ENCODE results near the gene MTHFD1L.

The MTHFD1L gene

DNA sequence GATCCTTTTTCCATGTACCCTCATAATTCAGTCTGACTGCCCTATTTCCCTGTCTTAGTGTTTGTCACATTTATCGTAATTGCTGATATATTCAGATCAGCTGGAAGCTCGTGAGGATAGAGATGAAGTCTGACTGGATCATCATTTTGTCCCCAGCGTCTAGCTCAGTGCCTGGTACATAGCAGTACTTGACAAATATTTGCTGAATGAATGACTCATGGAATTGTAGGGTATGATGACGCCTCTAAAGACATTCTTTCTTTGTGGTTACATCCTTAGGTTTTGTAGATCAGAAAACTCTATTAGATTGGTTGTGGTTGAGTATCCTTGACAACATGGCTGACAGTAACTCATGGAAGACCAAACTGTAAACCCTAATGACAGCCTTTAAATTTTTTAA is 68.9 kb downstream of the MTHFD1L start:
- no peak for DNase-seq (ENCODE audit: low read depth in 2 of 2)

DNA sequence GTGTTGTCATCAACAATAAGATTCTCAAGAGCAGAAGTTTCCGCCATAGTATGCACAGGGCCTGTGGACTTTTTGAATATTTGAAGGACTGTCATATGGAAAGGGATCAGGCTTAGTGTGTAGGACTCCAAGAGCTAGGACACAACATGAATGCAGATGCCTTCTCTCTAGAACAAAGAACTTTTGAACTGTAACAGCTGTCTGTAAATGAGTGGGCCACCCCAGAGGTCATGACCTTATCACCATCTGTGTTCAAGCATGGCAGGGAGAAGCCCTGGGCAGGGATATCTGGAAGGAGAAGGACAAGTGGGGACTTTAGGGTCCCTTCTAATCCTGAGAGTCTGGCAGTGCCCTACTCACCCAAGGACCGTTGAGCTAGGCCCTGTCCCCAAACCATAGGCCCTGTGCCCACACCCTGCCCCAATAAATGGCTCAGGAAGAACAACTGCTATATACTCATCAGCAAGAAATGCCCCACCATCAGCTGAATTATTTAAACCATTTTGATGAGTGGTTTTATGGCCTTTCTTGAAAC is 70.6 kb downstream of the MTHFD1L start:
- no peak for DNase-seq (ENCODE audit: low read depth in 2 of 2)

DNA sequence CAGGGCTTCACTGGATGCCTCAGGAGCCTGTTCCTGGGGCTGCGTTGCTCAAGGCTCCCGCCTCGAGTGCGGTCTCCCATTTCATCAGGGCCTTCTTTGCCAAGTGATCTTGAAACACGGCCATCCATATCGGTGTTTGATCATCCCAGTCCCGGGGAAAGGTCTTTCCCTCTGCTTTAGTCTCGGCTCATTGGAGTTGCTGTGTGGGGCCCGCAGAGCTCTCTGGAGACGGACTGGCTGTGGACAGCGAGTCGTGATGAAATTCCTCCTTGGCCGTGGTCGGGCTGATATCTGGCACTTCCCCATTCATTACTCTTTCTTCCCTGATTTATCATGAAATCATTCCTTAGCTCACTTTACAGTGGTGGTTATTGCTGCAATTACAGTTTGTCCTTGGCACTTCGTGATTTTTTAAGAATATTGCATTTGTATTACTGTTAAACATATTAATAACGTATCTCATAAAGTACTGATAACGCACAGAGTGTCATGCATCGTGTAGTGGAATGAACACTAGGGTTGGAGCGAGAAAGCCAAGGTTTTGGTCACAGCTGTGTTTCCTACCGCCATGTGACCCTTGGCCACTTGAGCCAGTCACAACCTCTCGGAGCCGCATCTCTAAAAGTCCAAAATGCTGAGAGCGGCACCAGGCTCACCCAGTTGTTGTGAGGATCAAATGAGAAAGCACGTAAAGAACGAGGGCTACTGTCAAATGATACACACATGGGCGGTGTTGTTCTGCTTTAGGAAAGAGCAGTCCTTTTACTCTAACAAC is 71.8 kb downstream of the MTHFD1L start:
- DNase-seq (ENCODE audit: low read depth in 2 of 2): no peak

DNA sequence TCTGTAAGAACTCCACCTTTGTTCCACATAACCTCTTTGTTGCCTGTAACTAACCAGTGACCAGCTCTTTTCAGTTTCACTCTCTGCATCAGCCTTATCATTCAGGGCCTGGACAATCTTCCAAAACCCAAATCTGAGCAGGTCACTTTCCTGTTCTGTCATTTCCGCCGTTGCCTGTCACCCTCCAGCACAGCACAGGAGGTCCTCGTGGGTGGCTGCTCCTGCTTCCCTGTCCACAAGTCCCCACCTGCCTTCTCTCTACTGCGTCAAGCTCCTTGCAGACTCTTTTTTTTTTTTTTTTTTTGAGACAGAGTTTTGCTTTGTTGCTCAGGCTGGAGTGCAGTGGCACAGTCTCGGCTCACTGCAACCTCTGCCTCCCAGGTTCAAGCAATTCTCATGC is 73.9 kb downstream of the MTHFD1L start:
- no peak for DNase-seq (ENCODE audit: low read depth in 2 of 2)

DNA sequence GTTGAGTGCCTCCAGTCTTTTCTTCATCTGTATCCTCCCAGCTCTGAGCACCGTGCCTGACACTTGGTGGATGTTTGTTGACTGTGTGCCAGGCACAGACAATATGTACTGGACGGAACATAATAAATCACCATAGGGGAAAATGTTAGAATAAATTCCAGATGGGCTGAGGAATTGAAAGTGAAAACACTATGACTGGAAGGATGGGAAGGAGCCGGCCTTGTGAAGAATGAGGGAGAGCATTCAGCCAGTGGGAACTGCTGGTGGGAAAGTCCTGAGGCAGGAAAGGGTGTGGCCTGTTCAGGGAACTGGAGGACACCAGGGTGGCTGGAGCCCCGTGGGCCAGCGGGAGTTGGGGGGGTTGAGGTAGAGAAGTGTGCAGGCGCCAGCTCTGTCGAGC is 75.4 kb downstream of the MTHFD1L start:
- DNase-seq (ENCODE audit: low read depth in 2 of 2): no peak

DNA sequence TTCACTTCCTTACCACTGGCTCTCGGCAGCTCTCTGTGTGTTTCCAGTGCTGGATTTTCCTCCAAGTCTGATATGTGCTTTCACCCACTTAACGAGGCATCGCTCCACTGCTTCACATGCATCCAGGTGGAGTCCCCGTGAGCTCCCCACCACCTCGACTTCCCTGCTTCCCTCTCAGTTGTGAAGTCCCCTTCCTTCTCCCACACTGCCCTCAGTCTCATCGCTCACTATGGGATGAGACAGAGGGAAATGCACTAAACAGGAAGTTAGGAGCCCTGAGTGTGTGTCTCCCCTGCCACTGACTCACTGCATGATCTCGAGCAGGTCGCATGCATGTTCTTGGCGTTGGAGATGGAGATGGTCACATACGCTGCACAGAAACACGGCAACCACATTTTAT is 84.0 kb downstream of the MTHFD1L start:
- no peak for DNase-seq (ENCODE audit: low read depth in 2 of 2)

DNA sequence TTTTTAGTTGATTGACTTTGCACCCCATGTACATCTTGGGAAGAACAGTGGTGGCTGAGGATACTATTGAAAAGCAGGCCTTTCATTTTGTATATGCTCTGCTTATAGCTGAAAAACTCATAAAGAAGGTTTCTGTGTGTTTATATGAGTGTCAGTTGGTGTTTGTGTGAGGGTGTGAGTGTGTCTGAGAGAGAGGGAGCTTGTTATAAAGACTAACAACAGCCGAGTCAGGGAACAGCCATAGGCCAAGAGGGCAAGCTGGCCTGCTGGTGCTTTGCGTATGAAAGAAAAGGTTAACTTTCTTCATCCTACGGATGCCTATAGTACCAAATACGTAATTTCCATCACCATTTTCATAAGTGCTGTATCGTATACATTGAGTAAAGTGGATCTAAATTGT is 88.3 kb downstream of the MTHFD1L start:
- no peak for DNase-seq (ENCODE audit: low read depth in 2 of 2)

DNA sequence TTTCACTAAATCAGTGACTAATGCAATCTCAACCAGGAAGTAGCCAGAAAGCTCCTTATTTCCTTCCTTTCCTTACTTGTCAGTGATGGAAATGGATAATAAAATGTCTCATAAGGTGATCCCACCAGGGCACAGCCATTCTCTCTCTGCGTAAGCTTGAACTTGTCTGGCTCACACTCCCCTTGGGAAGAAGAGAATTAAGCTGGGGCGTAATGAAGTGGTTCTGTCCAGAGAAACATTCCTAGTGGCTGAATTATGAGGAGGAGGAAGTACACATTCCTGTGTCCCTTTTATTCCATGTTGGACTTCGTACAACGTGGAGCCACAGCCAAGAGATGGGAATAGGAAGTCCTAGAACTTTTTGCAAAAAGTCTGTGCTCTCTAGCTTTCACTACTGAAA is 93.7 kb downstream of the MTHFD1L start:
- DNase-seq (ENCODE audit: low read depth in 2 of 2): no peak

DNA sequence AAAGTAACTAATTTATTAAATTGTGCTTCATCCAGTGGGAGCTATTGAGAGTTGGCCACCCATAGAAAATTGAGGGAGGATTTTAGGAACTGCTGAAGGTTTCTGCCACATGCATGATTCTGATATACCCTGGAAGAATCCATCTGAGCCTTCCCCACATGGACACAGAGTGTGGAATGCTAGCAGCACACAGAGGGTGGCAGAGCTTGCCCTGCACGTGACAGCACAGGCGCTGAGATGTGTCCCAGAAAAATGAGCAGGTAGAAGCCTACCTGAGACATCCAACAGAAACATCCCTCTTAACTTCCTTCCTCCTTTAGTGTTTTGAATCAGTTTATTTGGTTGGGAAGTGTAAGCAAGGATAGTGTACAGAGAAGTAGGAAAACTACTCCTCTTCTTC is 96.9 kb downstream of the MTHFD1L start:
- DNase-seq (ENCODE audit: low read depth in 2 of 2): no peak

DNA sequence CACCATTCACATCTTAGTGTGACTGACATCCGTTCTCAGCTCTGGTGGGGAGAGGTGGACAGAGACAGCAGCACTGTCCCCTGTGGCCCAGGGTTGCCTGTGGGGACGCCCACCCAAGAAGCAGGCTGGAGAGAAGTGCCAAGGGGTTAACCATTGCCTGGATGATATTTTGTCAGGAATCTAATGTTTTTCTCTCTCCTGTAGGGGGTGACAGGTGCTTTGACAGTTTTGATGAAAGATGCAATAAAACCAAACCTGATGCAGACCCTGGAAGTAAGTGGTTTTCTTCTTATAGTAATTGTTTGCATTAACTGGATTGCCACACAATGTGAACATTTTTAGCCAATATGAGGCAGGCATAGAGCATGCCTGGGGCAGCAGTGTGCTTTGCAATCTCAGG is 99.3 kb downstream of the MTHFD1L start:
- no peak for DNase-seq (ENCODE audit: low read depth in 2 of 2)

DNA sequence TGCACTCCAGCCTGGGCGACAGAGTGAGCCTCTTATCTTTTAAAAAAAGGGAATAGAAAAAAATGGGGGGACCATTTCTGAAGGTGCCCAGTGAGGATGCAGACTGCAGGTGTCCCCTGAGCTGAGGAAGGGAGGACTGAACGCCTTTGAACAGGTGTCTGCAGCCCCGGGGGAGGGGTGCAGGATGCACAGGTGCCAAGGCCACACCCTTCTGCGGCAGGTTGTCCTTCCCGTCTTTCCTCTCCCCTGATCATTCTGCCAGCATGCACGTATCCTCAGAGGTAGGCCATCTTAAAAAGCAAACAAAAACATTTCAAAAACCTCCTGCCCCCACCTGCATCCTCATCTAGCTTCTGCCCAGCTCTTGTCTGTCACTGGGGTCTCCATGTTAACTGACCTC is 101.3 kb downstream of the MTHFD1L start:
- no peak for DNase-seq (ENCODE audit: low read depth in 2 of 2)

DNA sequence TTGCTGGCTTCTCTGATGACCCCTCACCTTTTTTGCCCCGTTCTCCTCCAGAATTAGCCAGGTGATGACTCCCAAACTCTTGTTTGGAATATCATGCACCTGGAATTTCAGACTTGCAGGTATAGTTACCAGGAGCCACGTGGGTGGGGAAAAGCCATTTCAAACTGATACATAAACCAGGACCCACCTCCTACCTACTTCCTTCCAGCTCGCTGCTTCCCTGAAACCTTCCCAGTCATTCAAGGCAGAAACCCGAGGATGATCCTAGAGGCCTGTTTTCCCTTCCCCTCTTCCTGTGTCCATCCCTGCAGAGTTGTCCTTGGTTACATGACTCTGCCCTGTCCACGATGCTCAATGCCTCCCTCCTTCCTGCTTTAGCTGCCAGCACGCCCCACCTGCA is 101.9 kb downstream of the MTHFD1L start:
- DNase-seq (ENCODE audit: low read depth in 2 of 2): no peak

DNA sequence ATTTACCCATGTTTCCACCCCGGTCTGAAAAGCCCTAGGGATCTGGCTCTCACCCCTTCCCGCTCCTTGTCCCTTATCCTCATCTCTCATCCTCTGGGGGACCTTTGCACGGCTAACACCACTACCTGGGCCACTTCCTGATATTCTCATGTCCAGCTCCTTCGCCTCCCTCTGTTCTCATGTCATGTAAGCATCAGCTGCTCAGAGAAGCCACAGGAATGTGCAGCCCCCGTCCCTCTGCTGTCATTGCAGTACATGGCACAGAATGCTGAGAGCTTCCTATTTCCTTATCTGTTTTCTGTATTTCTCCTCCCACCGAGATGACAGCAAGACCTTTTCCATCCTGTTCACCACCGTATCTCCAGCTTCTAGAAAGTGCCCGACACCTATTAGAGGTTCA is 102.4 kb downstream of the MTHFD1L start:
- DNase-seq (ENCODE audit: low read depth in 2 of 2): no peak

DNA sequence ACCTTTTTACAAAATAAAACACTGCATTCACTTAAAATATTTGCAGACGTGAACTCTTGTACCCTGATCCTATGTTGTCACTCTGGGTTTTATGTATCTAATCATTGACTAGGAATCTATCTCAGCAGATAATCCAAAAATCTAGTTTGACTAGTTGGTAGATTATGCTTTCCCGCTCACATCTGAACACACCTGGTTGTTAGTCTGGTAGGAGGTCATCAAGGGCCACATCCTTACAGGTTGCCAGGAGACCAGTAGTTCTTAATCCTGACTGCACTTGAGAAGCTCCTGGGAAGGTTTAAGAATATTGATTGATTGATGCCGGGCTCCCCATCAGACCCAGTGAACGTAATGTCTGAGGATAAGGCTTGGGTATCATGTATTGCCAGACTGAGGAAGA is 104.4 kb downstream of the MTHFD1L start:
- DNase-seq (ENCODE audit: low read depth in 2 of 2): no peak

DNA sequence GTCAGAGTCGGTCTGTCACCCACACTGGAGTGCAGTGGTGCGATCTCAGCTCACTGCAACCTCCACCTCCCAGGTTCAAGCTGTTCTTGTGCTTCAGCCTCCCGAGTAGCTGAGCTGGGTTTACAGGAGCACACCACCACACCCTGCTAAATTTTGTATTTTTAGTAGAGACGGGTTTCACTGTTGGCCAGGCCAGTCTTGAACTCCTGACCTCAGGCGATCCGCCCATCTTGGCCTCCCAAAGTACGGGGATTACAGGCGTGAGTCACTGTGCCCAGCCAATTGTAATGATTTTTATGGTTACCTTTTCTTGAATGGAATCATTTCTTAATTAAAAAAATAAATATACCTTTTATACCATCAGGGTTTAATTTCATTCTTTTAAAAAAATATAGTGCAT is 105.7 kb downstream of the MTHFD1L start:
- no peak for DNase-seq (ENCODE audit: low read depth in 2 of 2)

DNA sequence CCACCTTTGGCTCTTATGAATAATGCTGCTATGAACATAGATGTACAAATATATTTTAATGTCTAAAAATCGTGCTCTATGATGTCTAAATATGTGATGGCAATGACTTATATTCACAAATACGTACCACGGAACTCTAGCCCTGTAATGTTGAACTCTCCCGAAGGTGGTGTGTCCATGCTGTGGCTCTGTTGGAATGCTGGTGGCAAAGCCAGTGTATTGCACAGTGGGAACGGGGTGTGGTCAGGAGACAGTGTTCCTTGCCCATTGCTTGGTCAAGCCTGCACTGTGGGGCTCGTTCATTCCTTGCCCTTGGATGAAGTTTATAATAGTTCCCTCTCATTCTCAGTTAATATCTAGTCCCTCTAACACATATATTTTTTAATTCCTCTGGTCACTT is 109.6 kb downstream of the MTHFD1L start:
- no peak for DNase-seq (ENCODE audit: low read depth in 2 of 2)

DNA sequence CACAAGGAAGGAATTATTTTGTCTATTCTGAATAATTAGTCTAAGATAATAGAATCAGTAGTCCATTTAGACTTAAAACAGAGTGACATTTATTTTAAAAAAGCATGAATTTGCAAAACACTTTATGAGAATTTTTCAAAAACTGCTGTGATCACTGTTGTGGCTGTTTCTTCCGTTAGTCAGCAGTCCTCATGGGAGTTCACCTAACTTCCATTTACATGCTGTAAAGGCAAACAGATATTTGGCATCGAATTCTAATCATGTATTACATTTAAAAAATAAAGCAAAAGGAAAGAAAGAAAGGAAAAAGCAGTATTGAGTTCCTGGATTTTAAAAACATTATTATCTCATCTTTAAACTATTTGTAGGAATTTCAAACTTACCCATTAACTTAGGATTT is 111.8 kb downstream of the MTHFD1L start:
- DNase-seq (ENCODE audit: low read depth in 2 of 2): no peak

DNA sequence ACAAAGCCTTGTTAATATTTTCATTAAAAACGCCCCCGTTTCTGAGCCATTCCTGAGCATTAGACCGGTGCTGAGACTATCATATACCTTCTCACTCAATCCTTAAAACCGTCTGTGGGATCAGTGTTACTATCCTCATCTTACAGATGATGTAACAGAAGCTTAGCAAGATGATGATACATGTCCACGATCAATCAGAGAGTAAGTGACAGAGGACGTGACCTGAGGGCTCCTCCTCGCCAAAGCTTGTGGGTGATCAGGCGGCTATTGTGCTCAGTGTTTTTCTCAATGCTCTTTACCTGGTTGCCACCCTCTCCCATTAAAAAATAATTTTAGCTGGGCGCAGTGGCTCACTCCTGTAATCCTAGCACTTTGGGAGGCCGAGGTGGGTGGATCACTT is 113.1 kb downstream of the MTHFD1L start:
- DNase-seq (ENCODE audit: low read depth in 2 of 2): no peak

DNA sequence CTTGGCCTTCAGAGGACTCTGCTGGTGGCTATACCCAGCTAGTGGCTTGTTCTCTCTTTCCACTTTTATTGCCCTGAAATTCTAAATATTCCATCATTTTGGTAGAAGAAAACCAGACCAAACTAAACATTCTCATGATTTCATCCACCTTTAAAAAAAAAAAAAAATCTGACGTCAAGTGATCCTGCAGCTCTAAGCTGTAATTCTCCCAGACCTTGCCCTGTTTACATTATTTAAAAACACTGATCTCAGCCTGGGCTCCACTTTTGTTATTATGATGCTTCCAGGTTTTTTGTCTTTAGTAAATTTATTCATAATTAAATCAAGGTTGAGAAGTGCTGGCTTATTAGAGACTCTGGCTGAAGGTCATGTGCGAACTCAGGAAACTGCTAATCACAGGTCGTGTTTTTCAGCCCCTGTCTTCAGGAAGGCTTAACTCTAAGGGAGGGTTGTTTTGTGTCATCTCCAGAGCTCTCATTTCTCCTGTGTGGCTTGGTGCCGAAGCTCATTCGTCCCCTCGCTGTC is 114.4 kb downstream of the MTHFD1L start:
- DNase-seq (ENCODE audit: low read depth in 2 of 2): no peak

DNA sequence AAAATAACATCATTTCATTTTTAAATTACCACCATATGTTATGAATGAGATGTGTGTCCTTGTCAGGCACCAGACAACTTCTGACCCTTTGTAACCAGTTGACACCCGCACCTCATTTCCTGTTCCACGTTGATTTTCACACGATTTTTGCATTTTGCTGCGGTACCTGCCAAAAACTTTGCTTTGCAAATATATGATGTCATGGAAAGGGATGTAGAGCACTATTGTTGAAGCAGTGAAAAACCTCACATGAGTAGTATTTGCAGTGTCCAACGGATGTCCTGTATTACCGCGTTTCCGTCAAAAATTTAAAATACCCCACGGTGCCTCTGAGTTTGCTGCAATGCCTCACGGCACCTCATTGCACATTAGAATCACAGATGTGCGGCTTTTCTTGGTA is 115.6 kb downstream of the MTHFD1L start:
- DNase-seq (ENCODE audit: low read depth in 2 of 2): no peak

DNA sequence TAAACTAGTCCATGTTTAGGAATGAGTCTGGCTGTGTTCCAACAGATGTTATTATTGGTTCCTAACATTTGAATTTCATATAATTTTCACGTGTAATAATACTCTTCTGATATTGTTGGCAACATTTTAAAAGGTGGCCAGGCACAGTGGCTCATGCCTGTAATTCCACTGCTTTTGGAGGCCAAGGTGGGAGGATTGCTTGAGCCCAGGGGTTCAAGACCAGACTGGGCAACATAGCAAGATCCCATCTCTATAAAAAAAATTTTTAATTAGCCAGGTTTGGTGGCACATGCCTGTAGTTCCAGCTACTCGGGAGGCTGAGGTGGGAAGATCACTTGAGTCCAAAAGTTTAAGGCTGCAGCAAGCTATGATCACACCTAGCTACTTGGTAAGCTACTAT is 116.2 kb downstream of the MTHFD1L start:
- no peak for DNase-seq (ENCODE audit: low read depth in 2 of 2)

DNA sequence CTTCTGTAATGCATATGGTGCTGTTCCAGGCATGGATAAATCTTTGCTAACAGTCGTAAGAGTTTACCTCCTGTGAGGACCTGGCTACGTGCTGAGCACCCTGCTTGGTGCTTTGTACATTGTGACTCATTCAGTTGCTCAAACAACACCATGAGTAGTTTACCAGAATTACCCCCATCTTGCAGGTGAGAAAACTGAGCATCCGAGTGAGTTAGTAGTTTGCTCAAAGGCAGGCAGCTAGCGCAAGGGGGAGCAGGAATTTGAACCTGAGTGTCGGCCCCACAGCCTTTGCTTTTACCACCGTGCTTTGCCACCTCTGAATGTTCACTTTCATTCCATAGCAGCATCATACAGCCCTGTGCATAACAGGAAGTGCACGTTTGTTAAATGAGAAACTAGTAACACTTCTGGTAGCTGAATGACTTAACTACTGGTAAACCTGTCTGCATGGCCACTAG is 121.9 kb downstream of the MTHFD1L start:
- peak in 1 of 2 donors; percentile 4 for DNase-seq (ENCODE audit: low read depth in 2 of 2)

DNA sequence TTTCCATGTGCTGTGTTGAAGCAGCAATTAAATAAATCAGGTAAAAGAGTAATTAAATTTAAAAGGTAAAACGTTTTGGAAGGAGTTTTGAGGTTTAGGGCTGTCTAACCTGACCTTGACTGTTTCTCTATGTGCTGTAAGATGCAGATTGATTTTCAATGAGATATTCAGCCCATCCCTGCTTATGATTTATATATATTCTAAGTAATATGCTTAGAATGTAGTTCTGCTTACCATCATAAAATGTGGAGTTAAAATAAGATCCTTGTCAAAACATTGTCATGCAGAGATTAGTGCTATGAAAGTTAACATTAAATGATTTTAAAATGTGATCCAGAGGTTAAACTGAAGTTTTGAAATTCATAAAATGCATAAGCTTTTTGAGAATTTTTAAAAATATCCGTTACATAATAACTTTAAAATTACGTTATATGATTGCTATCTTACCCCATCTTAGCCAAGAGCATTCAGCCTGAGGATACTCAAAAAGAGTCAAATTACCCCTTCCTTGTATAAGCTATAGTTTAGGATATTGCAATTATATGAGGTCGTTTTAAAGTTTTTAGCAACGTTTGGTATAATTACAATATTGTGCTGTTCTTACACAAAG is 122.5 kb downstream of the MTHFD1L start:
- no peak for DNase-seq (ENCODE audit: low read depth in 2 of 2)
